ENCODE results near the gene TRIM47. TPM values are rescaled to one million over a fixed set of nuclear protein-coding genes. Genes with fewer than 3 reads are reported as not detected.

Gene TRIM47
- total RNA-seq, 4 donors from 2014 or later = 21.0 to 146 (median 40.8) TPM

DNA sequence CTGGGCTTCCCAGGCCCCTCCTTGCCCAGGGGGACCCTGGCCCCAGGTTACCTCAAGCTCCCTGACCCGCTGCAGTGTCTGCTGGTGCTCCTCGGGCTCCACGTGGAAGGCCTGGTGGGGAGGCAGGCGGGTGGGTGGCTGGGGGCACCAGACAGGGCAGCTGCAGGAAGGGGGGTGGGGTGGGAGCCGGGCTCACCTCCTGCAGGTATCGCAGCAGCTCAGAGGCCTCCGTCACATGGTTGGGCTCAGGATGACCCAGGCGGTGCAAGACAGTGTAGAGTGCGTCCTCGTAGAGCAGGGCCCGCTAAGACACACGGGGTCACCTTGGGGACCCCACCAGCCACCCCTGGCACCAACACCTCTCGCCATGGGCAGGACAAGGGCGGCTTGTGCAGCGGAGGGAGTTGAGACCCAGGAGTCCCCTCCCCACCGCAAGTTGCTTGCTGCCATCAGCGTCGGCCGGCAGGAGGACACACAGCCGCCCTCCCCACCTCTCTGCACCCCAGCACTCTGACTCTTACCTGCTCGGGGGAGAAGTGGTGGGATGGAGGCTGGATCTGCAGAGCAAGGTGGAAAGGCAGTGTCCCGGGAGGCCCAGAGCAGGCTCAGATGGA is 35.3 kb downstream of the TRIM47 start:
- WGBS, 2 donors (ENCODE audit: low coverage in 1 of 2) = no CpG with 5 or more reads among the region's 22 CpGs
- no peaks in the 10 kb centered on the region for H3K27me3 ChIP-seq
- peaks cover 0 to 40% (median 22%) of the 10 kb centered on the region in 3 donors for H3K4me1 ChIP-seq
- H3K4me3 ChIP-seq = peak overlapping the region in 1 of 2 donors; percentile 33
- H3K27ac ChIP-seq = peak overlapping the region in 1 of 4 donors; percentile 77
- H3K36me3 ChIP-seq = peaks cover 0 to 59% of the 10 kb centered on the region in 2 donors
- ATAC-seq = no peak
- TF ChIP-seq CTCF (IDR thresholded peaks at IDR 0.05) = no peak
- TF ChIP-seq POLR2AphosphoS5 (IDR thresholded peaks at IDR 0.05) = no peak
- no peak for TF ChIP-seq POLR2A (IDR thresholded peaks at IDR 0.05)
- no peak for TF ChIP-seq EP300 (IDR thresholded peaks at IDR 0.05)
- no peaks in the 10 kb centered on the region for H3K9me3 ChIP-seq

DNA sequence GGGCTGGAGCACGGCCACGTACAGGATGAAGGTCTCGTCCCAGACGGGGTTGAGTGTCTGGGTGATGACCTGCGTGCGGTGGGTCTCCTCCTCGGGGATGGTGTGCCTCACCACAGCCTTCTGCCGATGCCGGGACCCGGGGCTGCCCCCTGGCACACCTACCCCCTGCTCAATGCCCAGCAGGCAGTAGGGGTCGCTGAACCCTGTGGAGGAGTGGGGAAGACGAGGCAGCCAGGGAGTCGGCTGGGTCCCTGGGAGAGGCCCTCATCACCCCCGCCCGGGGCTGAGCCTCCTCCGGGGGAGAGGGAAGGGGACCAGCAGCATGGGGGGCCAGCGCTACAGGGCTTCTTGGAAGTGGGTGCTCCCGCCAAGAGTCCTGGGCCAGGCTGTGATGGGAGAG is 36.0 kb downstream of the TRIM47 start:
- H3K4me3 ChIP-seq = no peak overlapping the region
- H3K9me3 ChIP-seq = no peaks in the 10 kb centered on the region
- H3K4me1 ChIP-seq = peaks cover 0 to 33% (median 16%) of the 10 kb centered on the region in 3 donors
- H3K27me3 ChIP-seq = no peaks in the 10 kb centered on the region
- H3K27ac ChIP-seq = peak overlapping the region in 1 of 4 donors; percentile 77
- peaks cover 0 to 58% of the 10 kb centered on the region in 2 donors for H3K36me3 ChIP-seq
- no peak for ATAC-seq
- TF ChIP-seq CTCF (IDR thresholded peaks at IDR 0.05) (no peak), POLR2AphosphoS5 (IDR thresholded peaks at IDR 0.05) (no peak), EP300 (IDR thresholded peaks at IDR 0.05) (no peak), POLR2A (IDR thresholded peaks at IDR 0.05) (no peak)
- WGBS, 2 donors (ENCODE audit: low coverage in 1 of 2) = no CpG with 5 or more reads among the region's 18 CpGs

DNA sequence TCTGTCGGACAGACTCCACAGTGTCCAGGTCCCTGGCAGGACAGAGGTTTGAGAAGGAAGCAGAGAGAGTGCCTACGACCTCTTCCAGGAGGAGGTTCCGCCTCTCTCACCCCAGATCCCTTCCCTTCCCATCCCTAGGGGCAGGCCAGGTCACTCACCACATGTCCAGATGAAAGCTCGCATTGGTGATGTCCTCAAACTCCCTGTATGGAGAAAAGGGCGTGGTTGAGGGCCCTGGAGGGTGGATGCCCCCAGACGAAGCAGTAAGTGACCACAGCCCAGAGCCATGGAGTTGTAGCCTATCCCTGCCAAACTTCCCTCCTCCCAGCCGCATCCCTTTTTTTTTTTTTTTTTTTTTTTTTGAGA is 37.6 kb downstream of the TRIM47 start:
- Histone ChIP-seq H3K4me1 (peaks cover 0 to 19% (median 15%) of the 10 kb centered on the region in 3 donors), H3K36me3 (peaks cover 0 to 54% of the 10 kb centered on the region in 2 donors), H3K27ac (no peak overlapping the region), H3K9me3 (no peaks in the 10 kb centered on the region), H3K27me3 (no peaks in the 10 kb centered on the region), H3K4me3 (no peak overlapping the region)
- TF ChIP-seq POLR2A (IDR thresholded peaks at IDR 0.05) (no peak), POLR2AphosphoS5 (IDR thresholded peaks at IDR 0.05) (no peak), EP300 (IDR thresholded peaks at IDR 0.05) (no peak), CTCF (IDR thresholded peaks at IDR 0.05) (no peak)
- no peak for ATAC-seq
- WGBS, 2 donors (ENCODE audit: low coverage in 1 of 2) = 72% methylated on average over 2 of the region's 7 CpGs; no CpG with 5 or more reads in 1 of the 2 donors

GRCh38 chr17:75839942-75840798 is 38.2 kb downstream of the TRIM47 start:
- Histone ChIP-seq H3K9me3 (no peaks in the 10 kb centered on the region), H3K27ac (no peak overlapping the region), H3K36me3 (peaks cover 0 to 54% of the 10 kb centered on the region in 2 donors), H3K27me3 (no peaks in the 10 kb centered on the region), H3K4me3 (no peak overlapping the region), H3K4me1 (peaks cover 0 to 19% (median 9%) of the 10 kb centered on the region in 3 donors)
- 76 to 100% methylated on average over 1 to 7 of the region's 36 CpGs for WGBS, 2 donors (ENCODE audit: low coverage in 1 of 2)
- no peak for ATAC-seq
- TF ChIP-seq CTCF (IDR thresholded peaks at IDR 0.05) = no peak
- no peak for TF ChIP-seq EP300 (IDR thresholded peaks at IDR 0.05)
- TF ChIP-seq POLR2A (IDR thresholded peaks at IDR 0.05) = no peak
- no peak for TF ChIP-seq POLR2AphosphoS5 (IDR thresholded peaks at IDR 0.05)
